Esophagus squamous epithelium (tissue), 4 donors: ENCODE data around the gene PPFIBP1.
"Not testable (repeated sequence)": the region's sequence is repeated elsewhere in the genome, so short reads cannot be mapped to it uniquely, and the experiment has no call there.

Experiments
- CTCF ChIP-seq, 6 experiments: fragments of 450-650 bp in 4 of 6; fragments of 200-600 bp in 2 of 6; sonication (generic) in 2 of 6; IDR thresholded peaks; one replicate each; pipeline ENCODE4 v1.5.1; 2016 to 2019; ENCODE audit warnings: antibody characterized with exemption in 6 of 6, mild to moderate bottlenecking in 4 of 6, moderate library complexity in 4 of 6
- POLR2A ChIP-seq, 4 donors: fragments of 450-650 bp; IDR thresholded peaks; one replicate each; pipeline ENCODE4 v1.6.1; 2017; ENCODE audit warnings: antibody characterized with exemption in 4 of 4, mild to moderate bottlenecking in 4 of 4, moderate library complexity in 3 of 4

- TF ChIP-seq CTCF, POLR2A (IDR thresholded peaks at IDR 0.05): not testable (repeated sequence)
These were observed 104.0 kb downstream of the PPFIBP1 start for GRCh38 chr12:27627853-27628469.
